HG02970 (cell line): ENCODE data around the gene SOBP.
"Not testable (repeated sequence)": the region's sequence is repeated elsewhere in the genome, so short reads cannot be mapped to it uniquely, and the experiment has no call there.

Source experiments
- ATAC-seq: cut with Tn5 transposase; IDR thresholded peaks from one replicate; pipeline ENCODE4 v1.9.1; 2021; ENCODE audit warnings: mild to moderate bottlenecking, moderate library complexity, moderate number of reproducible peaks; ENCODE audit not compliant: unreplicated experiment, low FRiP score

Gene SOBP

DNA sequence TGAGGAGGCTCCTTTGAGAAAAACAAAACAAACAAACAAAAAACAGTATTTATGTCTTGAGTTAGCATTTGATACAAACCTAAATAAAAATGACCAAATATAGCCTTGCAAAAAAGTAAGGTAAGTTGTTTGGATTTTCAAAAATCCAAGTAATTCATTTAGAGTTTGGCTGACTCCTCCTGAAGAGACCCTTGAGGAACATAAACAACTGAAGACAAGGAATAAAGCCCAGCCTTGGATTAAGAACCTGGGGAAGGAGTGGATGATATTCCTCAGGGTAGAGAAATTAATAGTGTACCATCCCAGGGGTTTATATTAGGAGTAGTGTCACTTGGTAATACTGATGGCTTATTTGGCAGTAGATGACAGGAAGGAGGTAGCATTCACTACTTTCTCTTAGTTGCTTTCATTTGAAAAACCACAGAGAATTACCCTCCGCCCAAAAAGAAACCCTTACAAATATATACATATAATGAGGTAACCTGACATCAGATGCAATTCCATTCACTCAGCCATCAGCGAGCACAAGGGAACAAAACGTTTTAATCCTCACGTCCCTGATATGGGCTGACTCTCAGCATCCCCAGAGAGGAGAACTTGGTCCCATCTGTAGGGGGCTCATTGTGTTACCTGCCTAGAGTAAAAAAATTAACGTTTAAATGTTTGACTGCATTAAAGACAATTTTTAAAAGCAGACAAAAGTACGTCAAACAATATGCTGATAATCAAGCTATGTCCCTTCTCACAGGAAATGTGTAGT is 57.0 kb downstream of the SOBP start:
- no peak for ATAC-seq

DNA sequence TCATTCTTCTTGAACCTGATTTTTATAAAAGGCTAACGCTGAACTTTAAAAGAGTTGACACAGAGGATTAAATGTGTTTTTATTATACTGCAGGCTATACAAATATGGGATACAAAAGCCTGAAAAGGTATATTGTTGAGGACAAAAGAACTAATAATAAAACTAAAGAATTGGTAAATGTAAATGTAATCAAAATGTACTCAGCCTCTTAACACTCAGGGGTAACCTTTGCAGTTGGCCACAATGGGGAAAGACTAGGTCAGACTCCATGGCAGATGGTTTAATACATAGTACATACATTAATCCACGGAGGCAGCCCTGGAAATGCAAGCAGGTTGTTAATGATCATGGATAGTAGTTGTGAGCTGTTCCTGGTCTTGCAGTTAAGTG is 57.5 kb downstream of the SOBP start:
- no peak for ATAC-seq

DNA sequence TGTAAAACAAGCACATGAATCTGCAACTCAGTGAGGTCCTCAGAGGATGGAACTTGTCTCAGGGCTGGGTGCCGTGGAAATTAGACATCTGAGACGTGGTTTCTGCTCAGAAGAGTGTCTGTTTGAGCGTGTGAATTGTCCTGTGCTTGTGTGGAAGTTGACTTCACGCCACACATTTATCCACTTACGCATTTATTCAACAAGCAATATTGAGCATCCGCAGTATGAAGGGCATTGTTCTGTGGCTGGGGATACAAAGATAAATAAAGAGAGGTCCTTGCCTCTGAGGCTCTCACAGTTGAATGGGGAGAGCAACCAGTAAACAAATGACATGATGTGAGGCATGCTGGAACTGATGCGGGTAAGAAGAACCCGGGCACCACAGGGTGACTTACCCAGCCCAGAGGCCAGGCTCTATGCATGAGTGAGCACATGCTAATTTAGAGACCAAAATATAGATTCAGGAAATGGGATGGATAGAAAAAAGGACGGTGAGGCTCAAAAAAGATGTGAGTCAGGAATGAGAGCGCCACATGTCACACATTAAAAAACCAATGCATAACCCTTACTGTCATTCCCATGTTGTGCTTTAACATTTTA is 60.4 kb downstream of the SOBP start:
- ATAC-seq = no peak

DNA sequence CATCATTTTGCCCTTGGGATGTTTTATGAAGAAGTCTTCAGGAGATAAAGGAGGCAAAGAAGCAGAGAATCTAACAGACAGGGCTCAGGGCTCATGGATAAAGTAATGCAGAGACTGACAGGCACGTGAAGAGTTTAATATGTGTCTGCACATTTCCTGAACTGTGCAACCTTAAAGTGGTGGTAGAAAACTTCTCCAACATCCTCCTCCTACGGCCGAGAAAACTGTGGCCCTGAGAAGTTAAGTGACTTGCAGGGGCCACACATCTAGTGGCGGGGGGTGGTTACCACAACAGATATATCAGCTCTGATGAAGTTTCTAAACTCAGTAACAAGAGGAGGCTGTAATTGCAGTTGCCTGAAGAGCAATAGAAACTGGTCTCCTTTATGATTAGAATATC is 61.0 kb downstream of the SOBP start:
- ATAC-seq = no peak

DNA sequence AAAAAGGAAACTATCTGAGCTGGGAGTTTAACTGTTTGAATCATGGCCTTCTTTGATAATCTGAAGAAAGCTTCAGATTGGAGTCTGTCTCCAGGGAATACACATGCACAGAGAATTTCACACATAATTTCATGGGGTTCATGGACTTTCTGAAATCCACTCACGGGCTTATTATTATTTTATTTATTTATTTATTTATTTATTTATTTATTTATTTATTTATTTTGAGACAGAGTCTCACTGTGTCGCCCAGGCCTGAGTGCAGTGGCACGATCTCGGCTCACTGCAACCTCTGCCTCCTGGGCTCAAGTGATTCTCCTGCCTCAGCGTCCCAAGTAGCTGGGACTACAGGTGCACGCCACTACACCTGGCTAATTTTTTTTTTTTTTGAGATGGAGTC is 63.2 kb downstream of the SOBP start:
- ATAC-seq = not testable (repeated sequence)

DNA sequence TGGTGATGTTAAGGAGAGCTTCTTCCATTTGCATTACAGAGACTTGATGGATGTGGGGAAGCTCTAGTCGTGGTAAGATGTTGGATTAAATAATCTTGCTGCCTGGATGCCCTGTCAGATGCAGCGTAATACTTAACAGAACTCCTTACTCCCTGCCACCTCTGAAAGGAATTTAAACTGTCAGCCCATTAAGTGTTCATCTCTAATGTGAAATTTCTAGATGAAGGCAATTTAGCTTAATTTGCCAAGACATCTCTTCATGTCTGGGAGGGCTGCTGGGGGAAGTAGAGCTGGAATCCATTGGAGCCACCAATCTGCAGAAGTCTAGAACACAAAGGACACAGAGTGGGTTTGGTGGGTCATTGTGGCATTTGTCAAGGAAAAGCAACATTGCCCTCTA is 64.4 kb downstream of the SOBP start:
- no peak for ATAC-seq

DNA sequence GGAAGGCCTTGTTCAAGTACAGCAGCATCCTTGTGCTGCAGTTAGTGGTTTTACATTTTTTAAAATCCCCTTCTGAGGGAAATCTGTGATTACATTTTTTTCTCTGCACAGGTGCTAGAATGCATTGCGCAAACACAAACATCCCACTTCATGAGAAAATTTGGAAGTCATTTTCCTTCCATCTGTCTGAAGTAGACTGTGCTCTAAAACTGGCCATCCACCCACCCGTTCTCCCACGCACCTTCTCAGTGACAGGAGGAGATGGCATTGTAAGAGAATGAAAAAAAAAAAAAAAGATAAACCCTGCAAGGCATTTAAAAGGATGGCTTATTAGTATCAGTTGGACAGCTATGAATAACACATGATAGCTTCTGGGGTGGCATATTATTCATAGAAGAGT is 65.0 kb downstream of the SOBP start:
- ATAC-seq = no peak

DNA sequence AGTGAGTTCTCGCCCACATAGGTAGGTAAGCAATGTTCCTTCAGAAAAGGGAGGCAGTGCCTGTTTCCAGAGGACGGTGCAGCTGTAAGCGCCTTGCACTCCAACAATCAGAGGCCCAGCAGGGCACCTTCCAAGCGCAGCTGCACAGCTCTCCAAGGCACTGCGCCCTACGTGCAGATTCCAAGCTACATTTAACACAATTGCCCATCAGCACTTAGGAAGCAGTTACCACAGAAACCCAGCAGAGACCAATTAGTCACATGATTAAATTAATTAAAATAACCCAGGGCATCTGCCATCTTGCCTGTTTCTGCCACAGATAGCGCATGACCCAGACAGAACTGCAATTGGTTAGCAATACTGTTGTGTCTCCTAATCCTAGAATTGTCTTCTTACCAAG is 65.5 kb downstream of the SOBP start:
- no peak for ATAC-seq

DNA sequence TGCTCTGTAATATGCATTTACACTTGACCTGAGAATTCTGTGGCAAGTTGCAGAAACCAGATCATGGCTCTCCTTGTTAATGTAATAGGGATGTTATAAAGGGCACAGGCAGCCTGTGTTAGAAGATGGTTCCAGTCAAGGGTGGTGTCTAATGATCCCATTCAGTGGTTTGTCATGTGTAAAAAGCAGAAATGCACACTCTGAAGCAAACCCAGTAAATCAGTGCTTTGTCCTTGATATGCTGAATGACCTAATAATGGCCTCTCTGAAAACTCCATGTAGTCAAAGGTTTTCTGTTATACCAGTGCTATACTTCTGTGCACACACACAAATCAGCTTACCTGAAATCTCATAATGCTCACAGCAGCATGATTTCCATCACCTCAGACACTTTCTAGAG is 66.2 kb downstream of the SOBP start:
- no peak for ATAC-seq

DNA sequence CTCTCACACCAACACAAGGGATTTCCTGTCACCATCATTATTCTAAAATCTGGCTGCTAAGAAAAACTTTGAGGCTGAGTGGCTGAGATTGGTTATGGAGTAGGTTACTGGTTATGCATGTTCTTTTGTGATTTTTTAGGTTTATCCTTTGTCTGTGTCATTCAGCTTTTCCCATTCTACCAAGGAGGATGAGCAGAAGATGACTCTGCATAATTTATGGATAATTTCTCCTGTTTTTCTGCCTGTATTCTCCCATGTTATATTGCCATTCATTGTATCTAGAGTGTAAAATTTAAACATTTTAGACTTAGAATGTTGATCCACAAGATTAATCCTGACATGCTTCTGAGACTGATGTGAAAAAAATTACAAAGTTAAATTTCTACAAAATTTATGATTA is 67.8 kb downstream of the SOBP start:
- ATAC-seq = no peak

DNA sequence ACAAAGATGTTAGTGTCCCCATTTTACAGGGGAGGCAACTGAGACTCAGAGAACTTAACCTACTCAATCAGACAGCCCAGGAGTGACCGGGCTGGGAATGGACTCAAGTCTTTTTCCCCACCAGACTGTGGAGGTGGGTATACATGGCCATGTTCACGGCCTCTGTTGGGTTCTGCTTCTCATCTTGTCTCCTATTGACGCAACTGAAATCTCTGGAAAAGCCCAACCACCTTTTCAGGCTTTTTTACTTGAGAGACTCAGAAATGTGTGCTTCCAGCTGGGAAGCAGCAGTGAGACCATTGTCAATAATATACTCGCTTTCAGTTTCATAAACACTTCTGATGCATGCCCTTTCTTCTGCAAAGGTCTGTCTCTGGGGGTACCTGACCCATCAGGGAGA is 70.7 kb downstream of the SOBP start:
- ATAC-seq = no peak

DNA sequence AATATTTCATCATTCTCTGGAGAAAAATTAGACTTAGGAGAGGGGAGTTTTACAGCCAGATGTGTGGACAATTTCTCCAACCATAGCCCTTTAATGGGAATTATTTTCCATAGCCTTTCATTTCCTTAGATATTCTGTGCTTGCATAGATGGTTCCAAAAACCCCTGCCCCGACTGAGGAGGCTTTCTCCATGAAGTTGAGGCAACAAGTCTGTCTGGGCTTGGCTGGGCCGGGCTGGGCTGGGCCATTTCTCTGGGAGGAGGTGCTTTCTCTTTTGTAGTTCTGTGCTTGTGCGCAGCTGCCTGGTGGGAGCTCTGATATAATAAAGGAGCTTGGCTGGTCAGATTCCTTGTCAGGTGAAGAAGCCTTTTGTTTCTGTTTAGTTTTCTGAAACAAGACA is 71.4 kb downstream of the SOBP start:
- no peak for ATAC-seq

DNA sequence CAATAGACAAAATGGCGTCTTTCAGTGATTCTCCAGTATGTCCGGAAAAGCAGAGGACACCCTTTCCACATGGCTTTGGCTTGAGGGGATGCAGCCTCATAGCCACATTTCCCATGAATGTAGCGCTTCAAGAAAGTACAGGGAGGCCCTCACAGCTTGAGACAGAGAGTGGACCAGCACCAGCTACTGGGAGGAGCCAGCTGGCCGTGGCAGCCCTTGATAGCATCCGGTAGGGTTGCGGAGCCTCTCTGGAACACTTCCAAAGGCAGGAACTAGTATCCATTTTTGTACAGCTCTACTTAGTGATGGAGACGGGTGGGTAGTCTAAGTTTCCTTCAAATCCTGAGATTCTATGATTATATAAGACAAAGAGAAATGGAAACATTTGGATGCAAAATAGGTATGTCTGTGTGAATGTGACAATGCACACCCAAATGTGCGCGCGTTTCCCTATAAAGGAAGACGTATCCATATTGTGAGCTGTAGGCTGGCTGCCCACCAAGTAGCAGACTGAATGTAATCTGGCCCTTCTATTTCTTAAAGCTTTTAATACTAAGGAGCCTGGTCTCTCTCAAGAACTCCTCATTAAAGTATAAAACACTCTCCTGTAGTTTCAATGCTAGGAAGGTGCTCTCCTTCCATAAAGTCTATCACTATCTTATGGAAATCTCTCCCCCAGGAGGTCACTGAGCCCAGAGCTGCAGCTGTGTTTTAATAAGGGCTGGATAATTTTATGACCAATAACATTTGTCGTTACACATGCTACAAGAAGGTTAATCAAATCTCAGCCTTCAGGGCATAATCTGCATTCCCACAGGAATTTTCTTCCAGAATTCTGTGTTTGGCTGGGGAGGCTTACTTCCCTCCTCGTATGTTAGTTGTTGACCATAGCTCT is 74.0 kb downstream of the SOBP start:
- no peak for ATAC-seq

DNA sequence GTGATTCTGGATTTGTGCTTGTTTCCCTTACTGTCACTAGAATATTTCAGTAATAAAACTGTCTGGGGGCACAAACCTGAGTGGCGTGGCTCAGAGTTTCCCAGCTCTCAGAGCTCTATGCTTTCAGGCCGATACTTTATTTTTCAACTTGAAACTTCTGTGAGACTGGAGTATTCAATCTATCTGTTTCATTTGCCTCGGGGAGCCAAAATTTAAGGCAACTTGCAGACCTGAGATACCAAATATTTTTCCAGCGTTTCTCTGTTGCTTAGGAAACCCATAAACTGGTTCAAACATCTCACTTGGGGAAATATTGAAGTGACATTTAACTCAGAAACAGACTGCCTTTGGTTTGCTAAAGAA is 74.7 kb downstream of the SOBP start:
- ATAC-seq = no peak

DNA sequence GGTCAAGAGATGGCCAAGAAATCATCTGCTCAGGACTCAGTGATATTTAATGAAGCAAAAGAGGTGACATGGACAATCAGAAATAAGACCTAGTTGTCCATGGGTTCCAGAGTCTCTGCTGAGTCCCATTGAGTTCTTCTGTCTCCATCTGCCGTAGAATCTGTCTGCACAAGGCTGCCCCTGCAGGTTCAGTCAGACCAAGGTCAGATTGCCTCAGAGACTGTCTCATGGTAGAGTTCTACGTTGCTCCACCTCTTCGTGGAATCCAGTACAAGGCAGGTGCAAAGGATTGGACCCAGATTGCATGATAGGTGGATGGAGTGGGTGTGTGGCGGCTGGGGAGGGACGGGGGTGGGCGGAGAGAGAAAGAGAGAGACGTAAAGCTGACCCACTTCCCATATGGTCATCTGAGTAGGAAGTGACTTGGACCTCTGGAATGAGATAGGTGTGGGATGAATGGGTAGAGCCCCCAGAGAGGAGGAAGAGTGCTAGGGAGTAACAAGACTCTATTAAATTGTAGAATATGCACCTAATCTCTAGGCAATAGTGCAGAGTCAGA is 75.3 kb downstream of the SOBP start:
- ATAC-seq = no peak

DNA sequence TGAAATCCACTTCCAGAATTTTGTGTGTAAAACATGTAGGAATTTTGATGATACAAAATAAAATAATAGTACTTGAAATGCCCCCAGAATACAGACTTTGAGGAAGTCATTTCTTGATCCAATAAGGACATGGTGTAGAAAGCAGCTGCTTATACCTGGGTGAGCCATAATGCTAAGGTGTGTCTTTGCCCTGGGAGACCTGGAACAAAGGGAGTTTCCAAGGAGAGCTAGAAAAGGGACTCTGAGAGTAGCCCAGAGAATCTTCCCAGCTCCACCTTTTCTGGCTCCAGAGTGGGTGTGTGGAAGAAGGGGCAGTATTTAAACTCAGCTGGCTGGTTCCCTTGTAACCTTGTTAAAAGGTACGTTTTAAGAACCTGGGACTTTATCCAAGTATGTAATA is 77.7 kb downstream of the SOBP start:
- no peak for ATAC-seq

DNA sequence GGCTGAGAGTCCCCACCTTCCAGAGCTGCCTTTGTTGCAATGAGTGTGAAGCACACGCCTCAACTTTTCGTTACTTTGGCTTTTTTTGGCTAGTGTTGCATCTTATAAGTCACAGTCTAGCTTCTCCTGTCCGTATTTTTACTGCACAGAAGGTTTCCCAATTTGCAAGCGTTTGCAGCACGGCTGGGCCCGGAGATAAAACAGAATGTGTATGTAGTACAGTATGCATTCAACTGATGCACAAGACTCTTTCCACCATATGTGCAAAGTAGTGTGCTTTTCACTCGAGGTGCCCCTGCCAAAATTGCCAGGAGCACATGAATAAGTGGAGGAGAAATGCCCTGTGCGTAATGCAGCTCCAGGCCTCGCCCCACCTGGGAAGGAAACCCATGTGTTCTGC is 79.6 kb downstream of the SOBP start:
- ATAC-seq = no peak

DNA sequence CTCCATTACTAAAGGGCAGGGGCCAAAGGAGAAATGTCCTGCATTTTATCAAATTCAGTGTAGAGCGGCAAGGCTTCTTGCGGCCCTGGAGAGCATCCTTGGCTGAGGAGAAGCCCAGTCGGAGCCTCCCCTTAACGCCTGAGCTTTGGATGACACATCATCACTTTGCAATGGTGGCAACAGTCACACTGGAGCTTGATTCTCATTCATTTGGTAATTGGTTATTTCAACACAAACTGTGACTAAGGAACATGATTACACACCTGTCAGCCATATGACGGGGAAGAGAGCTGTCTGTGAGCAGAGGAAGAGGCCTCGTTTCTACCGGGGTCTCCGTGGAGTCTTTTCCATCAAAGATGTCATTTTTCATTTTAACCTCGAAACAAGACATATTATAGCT is 81.4 kb downstream of the SOBP start:
- ATAC-seq = no peak

DNA sequence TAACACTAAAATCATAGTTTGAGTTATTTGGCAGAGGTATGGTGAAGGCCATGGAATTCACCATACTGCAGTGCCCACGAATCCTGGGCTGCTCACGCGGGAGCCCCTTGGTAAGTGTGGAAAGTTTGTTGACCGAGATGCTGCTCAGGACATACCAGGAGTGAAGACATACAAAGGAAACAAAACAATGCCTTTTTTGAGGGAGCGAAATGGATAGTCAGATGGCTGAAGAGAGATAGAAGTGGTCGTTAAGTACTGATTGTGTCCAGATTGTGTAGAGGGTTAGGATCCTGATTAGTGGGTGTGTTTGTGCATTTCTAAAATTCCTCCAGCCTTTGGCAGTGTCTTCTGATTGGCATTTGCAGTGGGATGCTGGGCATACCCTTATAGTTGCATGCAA is 83.0 kb downstream of the SOBP start:
- ATAC-seq = no peak

DNA sequence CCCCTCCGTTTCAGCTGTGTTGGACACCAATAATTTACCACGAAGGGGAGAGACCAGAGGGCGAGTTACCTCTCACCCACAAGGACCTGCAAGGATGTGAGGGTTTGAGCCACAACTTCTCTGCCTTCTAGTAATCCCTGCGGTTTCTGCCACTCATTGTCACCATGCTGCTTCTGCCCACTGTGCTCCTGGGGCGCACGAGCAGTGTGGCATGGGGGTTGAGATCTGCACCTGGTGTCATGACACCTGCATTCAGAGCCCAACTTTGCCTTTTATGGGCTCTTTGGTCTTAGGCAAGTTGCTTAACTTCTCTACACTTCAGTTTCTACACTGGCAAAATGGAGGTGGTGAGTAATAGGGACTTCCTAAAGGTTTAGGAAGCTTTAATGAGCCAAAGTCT is 84.9 kb downstream of the SOBP start:
- ATAC-seq = no peak

DNA sequence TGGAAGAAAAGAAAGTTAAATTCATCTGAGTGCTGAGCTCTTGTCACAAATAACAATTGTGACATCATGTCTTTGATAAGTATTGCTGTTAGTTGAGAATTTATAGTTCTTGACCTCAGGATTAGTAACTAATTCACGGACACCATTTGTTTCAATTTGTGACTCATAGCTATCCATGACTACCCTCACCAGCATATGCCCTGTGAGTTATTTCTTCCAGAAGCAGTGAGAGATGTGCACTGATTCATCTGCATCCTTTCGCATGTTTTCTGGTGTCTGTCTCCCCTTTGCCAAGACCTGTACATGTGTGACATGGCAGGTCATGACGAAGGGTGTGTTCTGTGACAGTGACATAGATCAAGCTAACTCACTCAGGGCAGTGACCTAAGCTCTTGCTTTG is 86.9 kb downstream of the SOBP start:
- ATAC-seq = no peak
